Activated CD4-positive, CD25-positive, alpha-beta regulatory T cell treated with anti-CD3 and anti-CD28 coated beads, Interleukin-2, amount 50 U/mL, for 72 hours (primary cell): ENCODE data around the gene IRS1.

Experiments used
- DNase-seq: peaks from one replicate; pipeline ENCODE4 v3.0.0; 2021

The IRS1 gene

GRCh38 chr2:226717719-226718118 lies 81.9 kb downstream of the IRS1 start:
- DNase-seq: no peak

- DNase-seq: no peak
Observed at GRCh38 chr2:226716126-226716525, 83.5 kb downstream of the IRS1 start.

GRCh38 chr2:226715347-226715990 lies 84.2 kb downstream of the IRS1 start:
- no peak for DNase-seq

GRCh38 chr2:226712941-226713340 lies 86.7 kb downstream of the IRS1 start:
- DNase-seq: no peak

- no peak for DNase-seq
Observed at GRCh38 chr2:226711606-226712296, 87.9 kb downstream of the IRS1 start.

- no peak for DNase-seq
Observed at GRCh38 chr2:226707499-226707898, 92.1 kb downstream of the IRS1 start.

- no peak for DNase-seq
Observed at GRCh38 chr2:226705965-226706364, 93.7 kb downstream of the IRS1 start.

GRCh38 chr2:226705133-226705886 lies 94.3 kb downstream of the IRS1 start:
- DNase-seq: no peak

DNA sequence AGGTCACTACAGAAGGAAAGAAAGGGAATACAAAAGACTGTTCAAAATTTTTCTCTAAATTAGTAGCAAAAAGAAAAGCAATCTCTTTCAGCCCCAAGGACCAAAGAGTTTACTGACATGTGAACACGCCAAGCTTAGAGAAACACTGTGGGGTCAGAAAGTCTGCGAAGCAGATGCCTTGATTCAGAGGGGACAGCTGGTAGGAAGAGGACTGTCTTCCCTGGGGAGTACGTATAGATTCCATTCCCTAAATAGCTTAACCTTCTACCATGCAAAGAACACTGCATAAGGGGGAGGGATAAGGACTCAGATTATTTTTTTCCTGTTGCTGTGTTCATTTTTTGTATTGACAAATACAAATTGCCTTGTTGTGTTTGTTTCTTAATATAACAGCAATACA lies 96.1 kb downstream of the IRS1 start:
- no peak for DNase-seq

DNA sequence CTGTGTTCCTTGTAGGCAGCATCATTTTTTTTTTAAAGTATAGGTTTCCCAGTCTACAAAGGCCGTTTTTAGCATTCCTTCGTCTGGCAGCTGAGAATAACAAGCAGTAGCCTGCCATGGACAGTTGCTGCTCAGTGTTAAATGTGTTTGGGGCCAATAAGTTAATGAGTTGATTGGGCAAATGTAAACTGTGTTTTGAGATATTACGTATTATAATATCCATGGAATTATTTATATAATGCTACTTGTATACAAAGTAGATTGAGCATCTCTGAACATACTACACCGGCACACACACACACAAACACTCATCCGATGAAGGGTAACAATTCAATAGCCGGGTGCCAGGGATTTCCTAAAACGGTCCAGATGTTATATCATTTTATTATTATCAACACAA lies 97.2 kb downstream of the IRS1 start:
- DNase-seq: no peak

GRCh38 chr2:226701052-226701451 lies 98.6 kb downstream of the IRS1 start:
- DNase-seq: no peak

DNA sequence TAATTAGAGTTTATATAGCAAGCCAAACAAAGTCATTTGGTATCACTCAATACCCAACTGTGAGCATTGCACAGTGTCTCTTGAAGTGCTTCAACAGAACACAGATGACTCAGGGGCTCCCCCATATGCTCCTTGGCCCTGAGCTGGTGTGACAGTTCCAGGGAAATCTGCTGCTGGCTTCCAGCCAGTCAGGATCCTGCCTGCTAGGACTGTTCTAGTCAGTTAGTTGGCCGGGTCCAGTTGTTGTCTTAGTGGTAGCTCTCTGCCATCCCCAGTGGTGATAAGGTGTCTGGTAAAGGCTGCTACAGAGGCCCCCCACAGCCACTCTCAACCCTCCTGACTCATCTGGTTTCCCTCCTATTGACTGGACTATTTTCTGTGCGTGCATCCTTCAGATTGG lies 100.3 kb downstream of the IRS1 start:
- DNase-seq: no peak

DNA sequence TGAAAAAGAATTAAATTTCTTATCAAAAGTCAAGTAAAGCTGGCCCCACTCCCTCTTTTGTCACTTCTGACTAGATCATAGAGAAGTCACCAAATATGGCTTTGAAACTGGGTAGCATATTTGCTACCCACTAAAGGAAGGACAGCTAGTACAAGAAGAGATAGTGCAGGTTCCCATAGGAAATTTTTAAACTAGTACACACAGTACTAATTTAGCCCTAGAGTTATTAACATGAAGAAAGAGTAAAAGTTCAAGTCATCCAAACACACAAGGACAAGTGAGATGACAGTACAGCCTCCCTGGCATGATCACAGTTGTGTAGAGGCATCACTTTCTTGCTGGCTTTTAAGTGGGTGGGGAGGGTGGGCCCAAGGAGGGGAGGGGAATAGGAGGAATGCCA lies 100.9 kb downstream of the IRS1 start:
- no peak for DNase-seq

DNA sequence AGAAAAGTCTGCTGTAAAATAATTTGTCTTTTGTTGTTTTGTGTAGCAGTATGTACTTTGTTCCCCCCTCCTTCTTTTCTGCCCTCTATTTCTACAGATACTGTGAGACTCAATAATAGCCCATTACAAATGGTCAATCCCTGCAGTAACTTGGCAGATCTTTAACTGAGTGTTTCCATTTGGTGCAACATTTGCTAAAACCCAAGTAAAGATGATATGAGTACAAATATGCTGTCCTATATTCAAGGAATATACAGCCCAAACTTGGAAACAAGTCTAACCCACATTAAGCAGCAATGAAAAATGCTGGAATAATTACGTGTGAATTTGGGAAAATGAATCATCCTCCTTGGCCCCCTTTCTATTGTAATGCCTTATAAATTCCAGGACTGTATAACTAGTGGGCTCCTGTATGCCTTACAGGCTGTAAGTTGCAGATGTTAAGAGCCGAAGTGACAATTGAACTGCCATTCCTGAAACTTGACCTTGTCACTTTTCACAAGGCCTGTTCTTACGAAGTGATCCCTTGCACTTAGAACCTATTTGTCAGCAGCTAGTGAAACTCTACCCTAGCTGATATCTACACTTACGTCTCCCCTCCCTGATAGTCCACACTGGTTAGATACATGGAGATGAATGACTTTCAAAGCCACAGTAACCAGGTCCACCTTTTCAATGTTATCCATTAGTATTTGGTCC lies 104.9 kb downstream of the IRS1 start:
- DNase-seq: no peak

DNA sequence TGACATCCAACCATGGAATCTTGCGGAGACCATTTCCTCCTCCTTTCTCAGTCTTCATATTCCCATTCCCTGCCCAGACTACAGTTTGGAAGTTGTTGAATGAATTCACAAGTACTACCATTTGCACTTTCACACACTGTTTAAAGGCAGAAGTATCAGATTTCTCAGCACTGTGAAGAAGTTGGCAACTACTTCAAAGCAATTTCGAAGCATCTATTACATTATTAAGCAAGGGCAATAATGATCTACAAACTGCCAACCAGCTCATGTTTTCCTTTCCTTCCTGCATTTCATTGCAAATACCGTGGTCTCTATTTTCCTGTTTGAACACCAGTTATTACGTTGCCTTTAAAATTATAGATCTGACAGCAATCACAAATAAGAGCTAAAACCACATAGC lies 105.5 kb downstream of the IRS1 start:
- no peak for DNase-seq

DNA sequence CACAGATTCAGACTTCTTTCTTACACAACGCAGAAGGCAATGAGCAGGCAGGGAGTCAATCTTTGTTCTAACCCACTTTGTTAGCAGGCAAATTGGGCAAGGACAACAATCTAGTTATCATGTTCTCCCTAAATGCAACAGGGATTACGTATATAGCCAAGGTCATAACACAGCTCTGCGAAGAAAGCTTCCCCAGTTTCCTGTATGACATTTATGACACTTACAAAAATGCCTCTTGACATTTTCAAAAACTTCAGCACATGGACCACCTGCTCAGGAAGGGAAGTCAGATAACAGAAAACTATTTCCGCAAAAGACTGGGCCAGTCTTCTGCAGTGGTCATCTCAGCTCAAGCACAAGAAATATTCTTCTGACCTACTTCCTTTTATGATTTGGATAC lies 106.1 kb downstream of the IRS1 start:
- no peak for DNase-seq

GRCh38 chr2:226692521-226693126 lies 107.0 kb downstream of the IRS1 start:
- DNase-seq: no peak

DNA sequence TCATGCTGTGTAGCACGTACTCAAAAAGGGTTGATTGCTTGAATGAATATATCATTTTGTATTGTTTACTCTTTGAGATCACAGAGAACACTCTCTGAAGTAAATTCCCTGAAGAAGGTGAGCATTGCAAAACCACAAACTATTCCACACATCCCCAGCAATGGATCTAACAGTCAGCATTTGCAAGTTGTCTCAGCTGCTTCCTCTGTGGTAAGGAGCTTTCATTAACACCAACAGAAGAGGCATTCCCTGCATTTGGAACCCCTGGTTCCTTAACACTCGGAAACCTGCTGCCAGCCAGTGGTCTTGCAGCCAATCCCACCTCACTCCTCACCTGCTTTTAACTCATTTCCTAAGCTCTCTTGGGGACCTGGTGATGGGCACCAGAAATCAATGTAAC lies 108.4 kb downstream of the IRS1 start:
- DNase-seq: no peak

DNA sequence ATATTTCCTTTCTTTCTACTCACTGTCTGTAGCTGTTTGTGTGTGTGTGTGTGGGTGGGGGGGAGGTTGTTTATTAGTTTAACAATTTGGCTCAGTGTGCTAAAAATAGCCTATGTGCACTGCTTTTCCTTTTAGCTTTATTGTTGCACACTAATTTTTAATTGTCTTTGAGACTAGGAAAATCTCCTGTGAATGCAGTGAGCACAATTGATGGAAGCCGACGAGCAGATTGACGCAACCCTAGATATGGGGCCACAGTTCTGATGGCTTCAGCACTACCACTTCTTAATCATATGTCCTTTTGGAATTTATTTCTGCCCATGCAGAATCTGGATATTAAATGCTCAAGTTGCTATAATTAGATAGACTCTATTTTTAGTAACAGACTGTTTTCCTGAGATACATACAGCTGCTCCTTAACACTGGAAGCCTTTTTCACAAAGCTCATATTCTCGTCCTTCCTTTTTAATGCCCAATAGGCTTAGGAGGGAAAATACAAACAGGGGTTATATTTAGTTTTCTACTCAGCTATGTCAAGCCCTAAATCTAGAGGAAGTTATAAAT lies 109.1 kb downstream of the IRS1 start:
- no peak for DNase-seq

DNA sequence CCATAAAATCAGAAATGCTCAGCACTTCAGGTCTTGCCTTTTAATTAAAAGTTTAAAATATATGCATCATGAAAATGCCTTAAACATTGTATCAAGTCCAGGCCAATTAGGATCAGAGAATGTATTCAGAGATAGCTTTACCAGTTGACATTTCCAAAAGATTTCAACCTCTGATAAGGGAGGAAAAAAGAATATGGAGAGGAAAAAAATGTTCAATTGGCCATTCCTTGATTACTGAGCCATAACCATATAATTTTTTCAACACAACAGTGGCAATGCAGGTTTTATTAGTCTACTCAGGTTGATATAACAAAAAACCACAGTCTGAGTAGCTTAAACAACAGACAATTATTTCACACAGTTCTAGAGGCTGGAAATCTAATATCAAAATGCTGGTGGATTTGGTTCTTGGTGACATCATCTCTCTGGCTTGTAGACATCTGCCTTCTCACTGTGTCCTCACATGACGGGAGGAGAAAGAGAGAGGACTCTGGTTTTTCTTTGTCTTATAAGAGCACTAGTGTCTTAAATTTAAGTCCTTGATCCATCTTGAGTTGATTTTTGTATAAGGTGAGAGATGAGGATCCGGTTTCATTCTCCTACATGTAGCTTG lies 111.9 kb downstream of the IRS1 start:
- DNase-seq: no peak

GRCh38 chr2:226684563-226684959 lies 115.1 kb downstream of the IRS1 start:
- DNase-seq: no peak

- no peak for DNase-seq
Observed at GRCh38 chr2:226683944-226684562, 115.6 kb downstream of the IRS1 start.
